GM04503 (cell line): ENCODE measurements around the gene IKZF3.
"Not testable (repeated sequence)": the region's sequence is repeated elsewhere in the genome, so short reads cannot be mapped to it uniquely, and the experiment has no call there.

ENCODE experiments used
- DNase-seq: peaks from one replicate; pipeline ENCODE4 v3.0.0-alpha.2; 2012; ENCODE audit warnings: low read depth

Gene IKZF3

GRCh38 chr17:39855911-39856649 is 8.0 kb downstream of the IKZF3 start:
- not testable (repeated sequence) for DNase-seq

DNA sequence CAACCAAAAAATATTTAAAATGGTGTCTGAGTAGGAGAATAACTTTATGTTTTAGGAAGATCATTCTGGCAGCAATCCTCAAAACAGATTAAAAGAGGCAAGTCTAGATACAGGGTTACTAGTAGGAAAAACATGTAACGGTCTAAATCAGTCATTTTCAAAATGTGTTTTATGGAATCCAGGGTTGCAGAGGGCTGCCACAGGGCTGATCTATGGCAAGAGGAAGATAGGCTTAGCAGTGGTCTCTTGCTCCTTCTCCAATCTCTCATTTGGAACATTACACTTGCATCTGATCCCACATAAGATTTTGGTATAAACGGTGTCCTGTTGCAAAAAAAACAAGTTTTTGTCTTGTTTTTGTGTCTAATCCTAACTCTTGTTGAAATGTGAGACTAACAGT is 9.2 kb downstream of the IKZF3 start:
- DNase-seq, result no peak

DNA sequence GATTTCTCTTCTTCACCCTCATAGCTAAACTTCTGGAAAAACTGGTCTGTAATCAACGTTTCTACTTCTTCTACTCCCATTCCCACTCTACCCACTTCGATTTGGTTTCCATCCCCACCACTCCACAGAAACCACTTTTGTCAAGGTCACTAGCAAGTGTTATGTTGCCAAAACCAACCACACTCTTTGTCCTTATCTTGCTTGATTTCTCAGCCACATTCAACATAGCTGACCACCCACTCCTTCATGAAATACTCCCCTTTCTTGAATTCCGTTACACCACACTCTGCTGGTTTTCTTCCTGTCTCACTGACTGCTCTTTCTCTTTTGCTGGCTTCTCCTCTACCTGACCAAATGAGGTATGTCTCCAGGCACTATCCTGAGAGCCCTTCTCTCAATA is 11.9 kb downstream of the IKZF3 start:
- DNase-seq, result no peak

GRCh38 chr17:39850186-39850585 is 13.9 kb downstream of the IKZF3 start:
- DNase-seq, result not testable (repeated sequence)

- no peak for DNase-seq
These were observed 15.5 kb downstream of the IKZF3 start for GRCh38 chr17:39848600-39848999.

DNA sequence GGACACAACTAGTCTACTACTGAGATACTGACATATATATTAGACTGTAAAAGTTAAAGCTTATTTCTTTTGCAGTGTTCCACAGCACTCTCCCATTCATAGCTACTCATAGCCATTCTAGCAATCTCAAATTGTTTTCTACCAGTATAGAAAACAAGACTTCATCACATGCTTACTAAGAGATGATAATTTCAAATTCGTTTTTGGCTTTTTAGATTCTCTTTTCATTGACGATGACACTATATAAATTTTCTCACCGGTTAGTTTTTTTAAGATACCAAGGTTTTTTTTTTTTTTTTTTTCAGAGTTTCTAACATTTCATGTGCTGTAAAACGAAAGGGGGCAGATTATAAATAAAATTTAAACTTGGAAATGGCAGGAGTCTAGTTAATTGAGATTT is 17.9 kb downstream of the IKZF3 start:
- DNase-seq, result no peak

- DNase-seq, result no peak
These were observed 18.9 kb downstream of the IKZF3 start for GRCh38 chr17:39845052-39845846.

DNA sequence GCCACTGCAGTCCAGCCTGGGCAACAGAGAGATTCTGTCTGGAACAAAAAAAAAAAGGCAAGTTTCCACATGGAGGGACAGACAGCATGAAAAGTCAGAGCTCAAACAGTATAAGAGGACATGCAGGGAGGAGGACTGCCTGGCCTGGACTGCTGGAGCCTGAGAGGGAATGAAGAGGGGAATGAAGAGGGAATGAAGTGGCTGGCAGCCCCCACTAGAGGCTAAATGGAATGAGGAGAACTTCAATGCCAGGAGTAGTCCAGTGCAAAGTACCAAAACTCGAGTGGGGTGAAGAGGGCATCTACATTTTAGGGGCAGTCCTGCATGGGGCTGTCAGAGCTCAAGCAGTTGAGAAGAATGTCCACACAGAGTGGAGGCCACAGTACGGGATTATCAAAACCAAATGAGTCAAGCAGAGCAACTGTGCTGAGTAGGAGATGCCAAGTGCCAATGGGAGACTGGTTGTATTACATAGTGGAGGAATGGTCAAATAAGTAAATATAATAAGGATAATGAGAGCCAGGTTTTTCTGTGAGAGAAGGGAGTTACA is 22.9 kb downstream of the IKZF3 start:
- no peak for DNase-seq

DNA sequence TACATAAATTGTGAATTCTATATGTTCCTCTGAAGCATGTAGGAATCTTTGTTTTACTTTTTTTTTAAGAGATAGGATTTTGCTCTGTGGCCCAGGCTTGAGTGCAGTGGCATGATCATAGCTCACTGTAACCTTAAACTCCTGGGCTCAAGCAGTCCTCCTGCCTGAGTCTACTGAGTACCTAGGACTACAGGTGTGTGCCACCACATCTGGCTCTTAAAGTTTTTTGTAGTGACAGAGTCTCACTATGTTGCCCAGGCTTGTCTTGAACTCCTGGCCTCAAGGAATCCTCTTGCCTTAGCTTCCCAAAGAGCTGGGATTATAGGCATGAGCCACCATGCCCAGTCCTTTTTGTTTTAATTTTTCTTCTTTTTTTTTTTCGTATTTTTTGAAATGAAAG is 25.3 kb downstream of the IKZF3 start:
- DNase-seq, result no peak

DNA sequence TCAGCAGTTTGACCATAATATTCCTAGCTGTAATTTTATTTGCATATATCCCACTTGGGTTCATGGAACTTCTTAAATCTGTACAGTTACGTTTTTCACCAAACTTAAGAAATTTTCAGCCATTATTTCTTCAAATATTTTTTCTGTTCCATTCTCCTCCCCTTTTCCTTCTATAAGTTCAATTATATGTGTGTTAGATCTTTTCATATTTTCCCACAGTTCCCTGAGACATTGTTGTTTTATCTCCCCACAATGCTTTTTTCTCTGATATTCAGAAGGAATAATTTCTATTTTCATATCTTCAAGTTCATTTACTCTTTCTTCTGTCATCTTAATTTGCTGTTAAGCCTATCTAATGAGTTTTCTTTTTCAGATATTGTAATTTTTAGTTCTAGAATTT is 26.1 kb downstream of the IKZF3 start:
- no peak for DNase-seq

DNA sequence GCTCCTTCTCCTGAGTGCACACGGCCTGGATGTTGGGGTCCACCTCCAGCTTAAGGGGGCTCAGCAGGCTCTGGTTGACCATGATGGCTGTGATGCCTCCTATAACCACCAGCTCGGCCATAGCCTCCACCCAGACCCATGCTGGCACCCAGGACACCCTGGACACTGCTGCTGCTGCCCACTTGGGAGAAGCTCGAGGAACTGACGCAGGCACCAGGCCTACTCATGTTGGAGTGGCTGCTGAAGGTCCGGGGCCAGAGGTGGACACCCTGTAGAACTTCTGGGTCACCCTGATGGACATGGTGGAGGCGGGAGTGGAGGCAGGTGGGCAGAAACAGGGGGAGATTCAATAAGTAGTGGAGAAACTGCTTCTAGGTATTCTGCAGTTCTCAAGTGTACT is 28.0 kb downstream of the IKZF3 start:
- DNase-seq, result no peak

DNA sequence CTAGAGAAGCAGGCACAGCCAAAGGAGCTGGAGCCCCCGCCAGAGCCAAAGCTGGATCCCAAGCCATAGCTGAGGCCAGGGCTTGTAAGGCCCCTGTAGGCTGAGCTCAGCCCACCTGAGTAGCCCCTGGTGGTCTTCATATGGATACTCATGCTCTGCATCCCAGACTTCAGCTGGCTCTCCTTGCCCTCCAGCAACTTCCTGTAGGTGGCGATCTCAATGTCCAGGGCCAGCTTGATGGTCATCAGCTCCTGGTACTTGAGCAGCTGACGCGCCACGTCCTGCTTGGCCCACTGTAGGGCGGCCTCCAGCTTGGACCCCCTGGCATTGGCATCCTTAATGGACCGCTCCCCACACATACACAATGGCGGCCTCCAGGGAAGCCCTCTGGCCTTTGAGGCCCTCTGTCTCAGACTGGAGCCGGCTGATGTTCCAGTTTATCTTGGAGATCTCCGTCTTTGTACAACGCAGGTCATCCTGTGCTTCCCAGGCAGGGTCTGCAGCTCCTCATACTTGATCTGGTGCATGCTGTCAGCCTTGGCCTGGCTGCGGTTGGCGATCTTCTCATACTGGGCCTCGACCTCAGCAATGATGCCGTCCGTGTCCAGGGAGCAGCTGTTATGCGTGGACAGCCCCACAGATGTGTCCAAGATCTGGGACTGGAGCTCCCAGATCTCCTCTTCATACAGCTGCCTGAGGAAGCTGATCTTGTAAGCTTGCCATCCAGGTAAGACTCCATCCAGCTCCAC is 28.9 kb downstream of the IKZF3 start:
- DNase-seq, result no peak

- DNase-seq, result no peak
These were observed 30.1 kb downstream of the IKZF3 start for GRCh38 chr17:39834017-39834416.

DNA sequence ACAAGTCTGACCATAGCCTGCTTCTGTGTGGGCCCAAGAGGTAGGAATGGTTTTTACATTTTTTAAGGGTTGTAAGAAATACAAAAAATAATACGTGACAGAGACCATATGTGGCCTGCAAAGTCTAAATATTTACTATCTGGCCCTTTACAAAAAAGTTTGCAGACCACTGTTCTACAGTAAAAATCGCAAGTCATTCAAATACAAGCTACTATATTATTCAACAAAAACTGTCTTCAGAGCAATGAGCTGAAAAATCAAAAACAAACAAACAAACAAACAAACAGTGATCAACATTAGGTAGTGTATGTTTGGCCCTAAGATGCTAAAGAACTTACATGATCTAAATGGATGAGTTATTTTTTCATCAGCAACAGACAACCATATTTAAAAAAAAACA is 32.5 kb downstream of the IKZF3 start:
- DNase-seq, result no peak

- no peak for DNase-seq
These were observed 35.7 kb downstream of the IKZF3 start for GRCh38 chr17:39828443-39828842.

DNA sequence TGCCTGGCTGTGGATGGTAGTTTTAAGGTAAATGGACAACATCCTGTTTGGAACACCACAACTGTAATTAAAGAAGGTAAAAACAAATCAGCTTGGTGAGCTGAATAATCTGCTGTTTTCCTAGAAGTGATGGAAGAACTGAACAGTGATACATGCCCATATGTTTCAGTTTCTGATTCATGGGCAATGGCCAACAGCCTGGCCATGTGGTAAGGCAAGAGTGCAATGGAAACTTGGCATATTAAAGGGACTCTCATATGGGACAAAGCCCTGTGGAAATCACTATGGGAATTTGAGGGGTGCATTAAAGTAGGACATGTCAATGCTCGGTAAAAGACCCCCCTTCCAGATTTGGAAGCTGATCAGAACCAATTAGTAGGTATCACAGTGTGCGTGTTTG is 37.8 kb downstream of the IKZF3 start:
- DNase-seq, result no peak

- no peak for DNase-seq
These were observed 40.6 kb downstream of the IKZF3 start for GRCh38 chr17:39823407-39824054.

DNA sequence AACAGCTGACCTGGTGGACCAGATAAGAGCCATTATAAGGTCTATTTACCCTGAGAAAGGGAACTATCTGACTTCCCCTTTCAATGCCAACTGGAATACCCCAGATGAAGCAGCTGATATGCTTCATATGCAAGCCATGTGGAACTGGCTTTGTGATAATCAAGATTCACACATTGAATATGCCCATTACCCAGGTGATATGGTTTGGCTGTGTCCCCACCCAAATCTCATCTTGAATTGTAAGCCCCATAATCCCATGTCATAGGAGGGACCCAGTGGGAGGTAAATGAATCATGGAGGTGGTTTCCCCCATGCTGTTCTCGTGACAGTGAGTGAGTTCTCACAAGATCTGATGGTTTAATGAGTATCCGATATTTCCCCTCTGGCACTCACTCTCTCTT is 42.1 kb downstream of the IKZF3 start:
- DNase-seq, result no peak

DNA sequence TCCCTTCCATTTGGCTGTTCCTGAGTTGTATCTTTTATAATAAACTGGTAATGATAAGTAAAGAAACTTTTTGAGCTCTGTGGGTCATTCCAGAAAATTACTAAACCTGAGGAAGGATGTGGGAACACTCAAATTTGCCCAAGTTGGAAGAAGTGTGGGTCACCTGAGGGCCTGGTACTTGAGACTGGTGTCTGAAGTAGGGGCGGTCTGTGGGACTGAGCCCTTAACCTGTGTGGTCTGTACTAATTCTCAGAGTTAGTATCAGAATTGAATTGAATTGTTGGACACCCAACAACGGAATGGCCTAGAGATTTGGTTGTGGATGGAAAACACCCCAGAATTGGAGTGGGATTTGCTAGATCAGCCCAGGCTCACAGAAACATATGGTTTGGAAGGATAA is 43.1 kb downstream of the IKZF3 start:
- no peak for DNase-seq

- DNase-seq, result no peak
These were observed 43.6 kb downstream of the IKZF3 start for GRCh38 chr17:39820541-39820940.

DNA sequence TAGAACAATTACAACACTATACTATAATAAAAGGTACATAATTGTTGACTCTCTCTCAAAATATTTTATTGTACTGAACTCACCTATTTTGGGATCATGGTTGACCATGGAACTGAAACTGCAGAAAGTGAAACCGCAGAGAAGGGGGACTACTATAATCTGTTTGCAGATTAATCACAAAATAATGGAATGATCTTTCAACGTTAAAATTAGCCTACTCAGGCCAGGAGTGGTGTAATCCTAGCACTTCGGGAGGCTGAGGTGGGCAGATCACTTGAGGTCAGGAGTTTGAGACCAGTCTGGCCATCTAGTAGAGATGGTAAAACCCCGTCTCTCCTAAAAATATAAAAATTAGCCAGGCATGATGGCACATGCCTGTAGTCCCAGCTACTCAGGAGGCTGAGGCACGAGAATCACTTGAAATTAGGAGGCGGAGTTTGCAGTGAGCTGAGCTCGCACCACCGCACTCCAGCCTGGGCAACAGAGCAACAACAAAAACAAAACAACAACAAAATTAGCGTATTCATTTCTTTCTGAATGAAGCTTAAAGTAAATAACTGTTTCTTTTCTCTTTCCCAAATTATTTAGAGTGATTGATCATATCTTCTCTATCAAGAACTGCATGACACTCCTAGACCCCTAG is 45.6 kb downstream of the IKZF3 start:
- no peak for DNase-seq

DNA sequence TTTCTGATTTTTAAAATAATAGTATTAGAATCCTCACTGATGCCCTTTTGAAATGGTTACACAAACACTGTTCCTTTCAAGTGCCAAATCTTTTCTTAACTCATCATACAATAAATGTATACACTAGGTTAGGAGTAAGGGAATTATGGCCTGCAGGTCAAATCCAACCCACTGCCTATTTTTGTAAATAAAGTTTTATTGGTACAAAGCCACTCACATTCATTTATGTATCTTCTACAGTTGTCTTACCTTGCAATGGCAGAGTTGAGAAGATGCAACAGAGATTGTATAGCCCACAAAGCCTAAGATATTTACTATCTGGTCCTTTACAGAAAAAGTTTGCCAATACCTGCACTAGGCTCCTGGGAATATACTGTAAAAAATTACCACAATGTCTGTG is 47.8 kb downstream of the IKZF3 start:
- no peak for DNase-seq
